Esophagus muscularis mucosa (tissue), 4 donors: ENCODE measurements around the gene C19orf44. TPM values are rescaled to one million over a fixed set of nuclear protein-coding genes. Genes with fewer than 3 reads are reported as not detected.
"Not testable (repeated sequence)": the region's sequence is repeated elsewhere in the genome, so short reads cannot be mapped to it uniquely, and the experiment has no call there.

Source experiments
- DNase-seq: peaks from one replicate; pipeline ENCODE4 v3.0.0-alpha.2; 2017; ENCODE audit errors: extremely low spot score
- H3K27ac ChIP-seq, 4 donors: fragments of 200-600 bp; sonication (generic); replicated peaks in 1 of 4; 1 replicate in 3 of 4; 2 replicates in 1 of 4; pipeline ENCODE4 v1.5.1; 2016 to 2019; ENCODE audit warnings: mild to moderate bottlenecking in 1 of 4
- H3K27me3 ChIP-seq, 4 donors: fragments of 200-600 bp; sonication (generic); one replicate each; pipeline versions ENCODE4 v1.5.1 to v1.6.0; 2016 to 2019
- H3K36me3 ChIP-seq, 4 donors: fragments of 200-600 bp; sonication (generic); one replicate each; pipeline ENCODE4 v1.5.1; 2016 to 2019
- H3K4me1 ChIP-seq, 4 donors: fragments of 200-600 bp; sonication (generic); one replicate each; pipeline ENCODE4 v1.5.1; 2016 to 2019
- H3K4me3 ChIP-seq, 4 donors: fragments of 200-600 bp; sonication (generic); 1 replicate in 2 of 4; 2 replicates in 2 of 4; pipeline ENCODE4 v1.5.1; 2016 to 2019; ENCODE audit warnings: mild to moderate bottlenecking in 4 of 4, moderate library complexity in 1 of 4
- H3K9me3 ChIP-seq, 4 donors: fragments of 200-600 bp; sonication (generic); 1 replicate in 3 of 4; 2 replicates in 1 of 4; pipeline ENCODE4 v1.5.1; 2016 to 2019
- CTCF ChIP-seq, 3 experiments: fragments of 200-600 bp in 2 of 3; fragments of 450-650 bp in 1 of 3; sonication (generic) in 2 of 3; IDR thresholded peaks; one replicate each; pipeline ENCODE4 v1.5.1; 2017 to 2019; ENCODE audit warnings: antibody characterized with exemption in 3 of 3, mild to moderate bottlenecking in 2 of 3, moderate library complexity in 1 of 3
- EP300 ChIP-seq: sonication (generic); formaldehyde crosslinking; IDR thresholded peaks from one replicate; pipeline ENCODE4 v1.6.1; 2017; ENCODE audit warnings: antibody characterized with exemption
- POLR2A ChIP-seq: fragments of 450-650 bp; IDR thresholded peaks from one replicate; pipeline ENCODE4 v1.6.1; 2017; ENCODE audit warnings: antibody characterized with exemption, moderate library complexity, mild to moderate bottlenecking, low read depth
- POLR2AphosphoS5 ChIP-seq, 2 donors: sonication (generic); formaldehyde crosslinking; IDR thresholded peaks; one replicate each; pipeline ENCODE4 v1.6.1; 2017; ENCODE audit warnings: antibody characterized with exemption in 2 of 2
- whole genome bisulfite sequencing: methylation state at CpG from one replicate; pipeline ENCODE4 v1.1.5; 2018; 5-methylcytosine and 5-hydroxymethylcytosine counted together
- intact Hi-C: fragments of 100-400 bp; cut with DNase I; formaldehyde crosslinking; loops from one replicate; pipeline ENCODE4 v1.15.1; 2023
- total RNA-seq, 4 donors: library from RNA; depleted of rRNA; stranded (reverse); fragments of >200 nt; gene quantifications; one replicate each; pipeline versions ENCODE4 v1.1.0 to v1.2.1, GENCODE V29; 2016

Gene C19orf44
- 10 to 100 TPM in 1 of 4 donors, 1 to 10 TPM in 3; 7.0 to 10.4 (median 8.5) TPM for total RNA-seq

- Histone ChIP-seq H3K9me3 (no peaks in the 10 kb centered on the region), H3K27me3 (no peaks in the 10 kb centered on the region), H3K27ac (peak within 1 kb of the TSS; percentile 74 to 92 (median 84)), H3K4me1 (peaks cover 7 to 26% (median 18%) of the 10 kb centered on the region in 4 donors), H3K36me3 (peaks cover 4 to 10% (median 5%) of the 10 kb centered on the region in 4 donors), H3K4me3 (peak within 1 kb of the TSS; percentile 65 to 95 (median 82))
- WGBS, result 5% methylated on average over 5 of the region's 52 CpGs
- intact Hi-C loops, result no loop called here
- TF ChIP-seq EP300 (no peak), CTCF (IDR thresholded peaks at IDR 0.05) (peak in 2 of 3 experiments; percentile 17 to 32), POLR2A (peak; percentile 20), POLR2AphosphoS5 (IDR thresholded peaks at IDR 0.05) (peak; percentile 77 to 93)
- peak; percentile 99 for DNase-seq
Measured at GRCh38 chr19:16495982-16496612, at the start of gene C19orf44, which contains the start of gene CALR3. TSS of gene C19orf44 (plus strand) at chr19:16496394. CDS start at chr19:16500793, 4,399 bp downstream. TSS of gene CALR3 (minus strand) at chr19:16496167. CDS start at chr19:16496129, 38 bp downstream.

- DNase-seq, result no peak
- Histone ChIP-seq H3K27ac (peak overlapping the region; percentile 16 to 51 (median 39)), H3K4me3 (no peak overlapping the region), H3K9me3 (no peaks in the 10 kb centered on the region), H3K36me3 (no peaks in the 10 kb centered on the region), H3K4me1 (peaks cover 44 to 64% (median 58%) of the 10 kb centered on the region in 4 donors), H3K27me3 (no peaks in the 10 kb centered on the region)
- intact Hi-C loops, result loop anchor here (5.0 kb wide), 1 partner anchor 55 kb away; no protein-coding TSS in a partner anchor
- TF ChIP-seq CTCF (IDR thresholded peaks at IDR 0.05) (no peak), POLR2AphosphoS5 (IDR thresholded peaks at IDR 0.05) (peak; percentile 32 to 66)
- WGBS, result 34% methylated on average over 9 of the region's 9 CpGs
Measured at GRCh38 chr19:16446724-16447368, 49.3 kb upstream of the C19orf44 start.

GRCh38 chr19:16448872-16449271 is 47.3 kb upstream of the C19orf44 start:
- WGBS, result 98% methylated on average over 3 of the region's 3 CpGs
- peaks cover 39 to 61% (median 52%) of the 10 kb centered on the region in 4 donors for H3K4me1 ChIP-seq
- intact Hi-C loops, result loop anchor here (5.0 kb wide), 1 partner anchor 53 kb away; no protein-coding TSS in a partner anchor

DNA sequence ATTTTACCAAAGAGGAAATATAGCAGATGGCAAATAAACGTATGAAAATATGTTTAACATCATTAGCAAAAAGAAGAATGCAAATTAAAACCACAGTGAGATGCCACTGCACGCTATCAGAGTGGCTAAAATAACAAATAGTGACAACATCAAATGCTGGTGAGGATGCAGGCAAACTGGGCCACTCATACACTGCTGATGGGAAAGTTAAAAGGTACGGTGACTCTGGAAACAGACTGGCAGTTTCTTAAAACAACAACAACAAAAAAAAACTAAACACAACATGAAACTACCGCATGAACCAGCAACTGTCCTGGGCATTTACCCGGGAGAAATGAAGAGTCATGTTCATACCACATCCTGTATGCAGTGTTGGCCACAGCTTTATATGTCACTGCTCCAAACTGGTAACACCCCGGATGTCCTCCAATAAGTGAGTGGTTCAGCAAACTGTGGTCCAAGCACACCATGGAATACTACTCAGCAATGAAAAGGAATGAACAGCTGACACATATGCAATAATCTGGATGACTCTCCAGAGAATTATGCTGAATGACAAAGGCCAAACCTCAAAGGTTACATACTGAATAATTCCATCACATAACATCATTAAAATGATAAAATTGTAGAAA is 46.7 kb upstream of the C19orf44 start:
- H3K9me3 ChIP-seq, result no peaks in the 10 kb centered on the region
- no peak for DNase-seq
- H3K4me3 ChIP-seq, result no peak overlapping the region
- H3K27me3 ChIP-seq, result no peaks in the 10 kb centered on the region
- TF ChIP-seq POLR2A (no peak), POLR2AphosphoS5 (IDR thresholded peaks at IDR 0.05) (no peak), EP300 (no peak), CTCF (IDR thresholded peaks at IDR 0.05) (no peak)
- H3K36me3 ChIP-seq, result no peaks in the 10 kb centered on the region
- 86% methylated on average over 6 of the region's 6 CpGs for WGBS
- H3K4me1 ChIP-seq, result peaks cover 45 to 62% (median 53%) of the 10 kb centered on the region in 4 donors
- intact Hi-C loops, result loop anchor here (5.0 kb wide), 1 partner anchor 53 kb away; no protein-coding TSS in a partner anchor
- no peak overlapping the region for H3K27ac ChIP-seq

More at GRCh38 chr19:16448872-16449271, 47.3 kb upstream of the C19orf44 start:
- DNase-seq, H3K9me3 ChIP-seq, H3K36me3 ChIP-seq, H3K27me3 ChIP-seq, H3K27ac ChIP-seq, H3K4me3 ChIP-seq: not testable (repeated sequence)

DNA sequence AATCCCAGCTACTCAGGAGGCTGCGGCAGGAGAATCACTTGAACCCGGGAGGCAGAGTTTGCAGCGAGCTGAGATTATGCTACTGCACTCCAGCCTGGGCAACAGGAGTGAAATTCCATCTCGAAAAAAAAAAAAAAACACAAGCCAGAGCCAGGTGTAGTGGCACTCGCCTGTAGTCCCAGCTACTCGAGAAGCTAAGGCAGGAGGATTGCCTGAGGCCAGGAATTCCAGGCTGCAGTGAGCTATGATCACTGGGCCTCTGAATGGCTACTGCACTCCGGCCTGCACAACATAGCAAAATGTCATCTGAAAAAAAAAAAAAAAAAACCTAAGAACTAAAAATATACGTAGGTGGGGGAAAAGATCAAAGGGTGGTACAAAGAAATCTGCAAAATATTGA is 43.9 kb upstream of the C19orf44 start:
- H3K4me1 ChIP-seq, result peaks cover 39 to 55% (median 47%) of the 10 kb centered on the region in 4 donors
- TF ChIP-seq POLR2AphosphoS5 (IDR thresholded peaks at IDR 0.05) (no peak), EP300 (no peak), CTCF (IDR thresholded peaks at IDR 0.05) (no peak), POLR2A (no peak)
- H3K4me3 ChIP-seq, result no peak overlapping the region
- 81% methylated on average over 8 of the region's 8 CpGs for WGBS
- no peaks in the 10 kb centered on the region for H3K36me3 ChIP-seq
- no peak overlapping the region for H3K27ac ChIP-seq
- H3K27me3 ChIP-seq, result no peaks in the 10 kb centered on the region
- no peaks in the 10 kb centered on the region for H3K9me3 ChIP-seq
- DNase-seq, result no peak
- intact Hi-C loops, result no loop called here
